ENCODE data around the gene SORCS1. TPM values are rescaled to one million over a fixed set of nuclear protein-coding genes. Genes with fewer than 3 reads are reported as not detected.

The SORCS1 gene
- total RNA-seq, 1 experiment from 2014 or later = not detected

DNA sequence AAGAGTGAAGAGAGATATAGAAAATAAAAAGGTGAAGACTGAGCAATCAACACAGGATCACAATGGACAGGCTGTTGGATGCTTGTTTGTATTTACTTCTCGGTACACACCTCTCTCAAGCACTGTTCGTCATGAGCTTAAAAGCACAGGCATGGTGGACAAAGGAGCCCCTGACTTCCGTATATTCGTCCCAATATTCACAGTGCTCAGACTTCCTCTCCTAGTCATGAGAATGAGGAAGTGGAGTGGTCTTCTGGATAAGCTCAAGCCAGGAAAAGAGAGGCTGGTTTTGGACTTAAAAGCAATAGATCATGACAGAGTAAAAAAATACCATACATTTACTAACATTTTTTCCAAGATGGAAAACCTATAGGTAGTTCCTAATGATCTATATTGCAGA, 172.5 kb downstream of the SORCS1 start:
- no peak overlapping the region for H2AFZ ChIP-seq (ENCODE audit: low read depth, low read length, poor library complexity, severe bottlenecking)
- ChIA-PET CTCF (no interaction called here), RAD21 (ENCODE audit: low non-redundant PET in 1 of 2, low total read pairs in 2 of 2, uncharacterized antibody in 2 of 2, unreplicated experiment in 2 of 2) (no interaction called here), POLR2A (no interaction called here)
- no peaks in the 10 kb centered on the region for H3K4me1 ChIP-seq (ENCODE audit: control insufficient read depth in 1 of 2, insufficient read depth in 2 of 2, low read length in 2 of 2)
- no peak overlapping the region for H3K4me2 ChIP-seq (ENCODE audit: low read length)
- no peak overlapping the region for H3K27ac ChIP-seq (ENCODE audit: low read depth, low read length)
- no peak overlapping the region for H3K9ac ChIP-seq (ENCODE audit: low read length)
- no peak for ATAC-seq
- no peak for DNase-seq (ENCODE audit: low read depth, low spot score)
- TF ChIP-seq ATF3 (IDR thresholded peaks at IDR 0.05) (no peak), EZH2 (IDR thresholded peaks at IDR 0.05) (no peak), TCF7L2 (IDR thresholded peaks at IDR 0.05; ENCODE audit: borderline replicate concordance, extremely low read depth, insufficient read depth, insufficient read length) (no peak), POLR2A (IDR thresholded peaks at IDR 0.05; ENCODE audit: borderline replicate concordance, extremely low read depth, insufficient read depth, insufficient read length) (no peak), RAD21 (IDR thresholded peaks at IDR 0.05; ENCODE audit: low read depth) (no peak), ELF1 (IDR thresholded peaks at IDR 0.05; ENCODE audit: borderline replicate concordance, low read depth) (no peak), ZNF274 (IDR thresholded peaks at IDR 0.05; ENCODE audit: low read depth, low read length) (no peak), EGR1 (IDR thresholded peaks at IDR 0.05; ENCODE audit: low read depth) (no peak)
- H3K4me3 ChIP-seq (replicated peaks in 1 of 2; ENCODE audit: low read depth in 1 of 2, low read length in 2 of 2) = no peak overlapping the region
- peaks cover 21 to 36% of the 10 kb centered on the region in 2 experiments; a peak in 2 of 4 replicates for H3K9me3 ChIP-seq (ENCODE audit: control insufficient read depth in 1 of 2, insufficient read depth in 1 of 2, low read depth in 1 of 2, low read length in 2 of 2)
- H3K36me3 ChIP-seq (ENCODE audit: control insufficient read depth in 1 of 2, insufficient read depth in 2 of 2, low read length in 2 of 2) = no peaks in the 10 kb centered on the region
- BruUV-seq (replicated peaks) = no TSS peak
- no peaks in the 10 kb centered on the region for H3K27me3 ChIP-seq (ENCODE audit: insufficient read depth, low read length)
- no peaks in the 10 kb centered on the region for H3K79me2 ChIP-seq (ENCODE audit: insufficient read depth, low read length)
- no peaks in the 10 kb centered on the region for H3K9me2 ChIP-seq (ENCODE audit: insufficient read depth)
- intact Hi-C loops (cut with micrococcal nuclease) = no loop called here
- no peaks in the 10 kb centered on the region for H4K20me1 ChIP-seq (ENCODE audit: insufficient read depth)

DNA sequence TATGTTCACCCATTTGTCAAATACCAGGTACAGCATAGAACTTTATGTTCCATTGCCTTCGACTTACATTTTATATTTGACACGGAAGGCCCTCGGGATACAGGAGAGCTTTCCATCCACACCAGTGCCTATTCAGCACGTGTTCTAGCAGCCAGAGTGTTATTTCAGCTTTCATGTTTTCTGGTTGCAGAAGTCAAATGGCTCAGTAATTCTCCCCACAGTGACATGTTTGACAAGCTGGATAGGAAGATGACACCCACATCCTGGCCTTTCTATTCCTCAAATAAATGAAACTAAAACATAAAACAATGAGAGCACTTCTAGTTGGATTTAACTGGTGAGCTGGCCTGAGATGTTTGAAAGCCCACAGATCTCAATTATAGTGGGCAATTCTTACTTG, 173.4 kb downstream of the SORCS1 start:
- ChIA-PET POLR2A (no interaction called here), CTCF (no interaction called here), RAD21 (ENCODE audit: low non-redundant PET in 1 of 2, low total read pairs in 2 of 2, uncharacterized antibody in 2 of 2, unreplicated experiment in 2 of 2) (no interaction called here)
- Histone ChIP-seq H3K9ac (ENCODE audit: low read length) (no peak overlapping the region), H3K27me3 (ENCODE audit: insufficient read depth, low read length) (no peaks in the 10 kb centered on the region), H4K20me1 (ENCODE audit: insufficient read depth) (no peaks in the 10 kb centered on the region), H3K4me3 (replicated peaks in 1 of 2; ENCODE audit: low read depth in 1 of 2, low read length in 2 of 2) (no peak overlapping the region), H3K27ac (ENCODE audit: low read depth, low read length) (no peak overlapping the region), H3K4me1 (ENCODE audit: control insufficient read depth in 1 of 2, insufficient read depth in 2 of 2, low read length in 2 of 2) (no peaks in the 10 kb centered on the region), H3K9me3 (ENCODE audit: control insufficient read depth in 1 of 2, insufficient read depth in 1 of 2, low read depth in 1 of 2, low read length in 2 of 2) (peaks cover 22 to 29% of the 10 kb centered on the region in 2 experiments; a peak in 2 of 4 replicates), H3K4me2 (ENCODE audit: low read length) (no peak overlapping the region), H3K79me2 (ENCODE audit: insufficient read depth, low read length) (no peaks in the 10 kb centered on the region), H3K36me3 (ENCODE audit: control insufficient read depth in 1 of 2, insufficient read depth in 2 of 2, low read length in 2 of 2) (no peaks in the 10 kb centered on the region), H3K9me2 (ENCODE audit: insufficient read depth) (no peaks in the 10 kb centered on the region), H2AFZ (ENCODE audit: low read depth, low read length, poor library complexity, severe bottlenecking) (no peak overlapping the region)
- ATAC-seq = no peak
- no TSS peak for BruUV-seq (replicated peaks)
- intact Hi-C loops (cut with micrococcal nuclease) = no loop called here
- DNase-seq (ENCODE audit: low read depth, low spot score) = no peak
- TF ChIP-seq ZFX (IDR thresholded peaks at IDR 0.05) = no peak
- no peak for TF ChIP-seq TCF7L2 (IDR thresholded peaks at IDR 0.05; ENCODE audit: borderline replicate concordance, extremely low read depth, insufficient read depth, insufficient read length)
- TF ChIP-seq, protein P1, sequence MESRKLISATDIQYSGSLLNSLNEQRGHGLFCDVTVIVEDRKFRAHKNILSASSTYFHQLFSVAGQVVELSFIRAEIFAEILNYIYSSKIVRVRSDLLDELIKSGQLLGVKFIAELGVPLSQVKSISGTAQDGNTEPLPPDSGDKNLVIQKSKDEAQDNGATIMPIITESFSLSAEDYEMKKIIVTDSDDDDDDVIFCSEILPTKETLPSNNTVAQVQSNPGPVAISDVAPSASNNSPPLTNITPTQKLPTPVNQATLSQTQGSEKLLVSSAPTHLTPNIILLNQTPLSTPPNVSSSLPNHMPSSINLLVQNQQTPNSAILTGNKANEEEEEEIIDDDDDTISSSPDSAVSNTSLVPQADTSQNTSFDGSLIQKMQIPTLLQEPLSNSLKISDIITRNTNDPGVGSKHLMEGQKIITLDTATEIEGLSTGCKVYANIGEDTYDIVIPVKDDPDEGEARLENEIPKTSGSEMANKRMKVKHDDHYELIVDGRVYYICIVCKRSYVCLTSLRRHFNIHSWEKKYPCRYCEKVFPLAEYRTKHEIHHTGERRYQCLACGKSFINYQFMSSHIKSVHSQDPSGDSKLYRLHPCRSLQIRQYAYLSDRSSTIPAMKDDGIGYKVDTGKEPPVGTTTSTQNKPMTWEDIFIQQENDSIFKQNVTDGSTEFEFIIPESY (IDR thresholded peaks at IDR 0.05; ENCODE audit: extremely low read depth, insufficient replicate concordance, low read length) = no peak
- TF ChIP-seq ZNF274 (IDR thresholded peaks at IDR 0.05; ENCODE audit: low read depth, low read length) = no peak
- TF ChIP-seq JUND (IDR thresholded peaks at IDR 0.05) = no peak
- no peak for TF ChIP-seq REST (IDR thresholded peaks at IDR 0.05; ENCODE audit: low read depth)
- no peak for TF ChIP-seq RAD21 (IDR thresholded peaks at IDR 0.05; ENCODE audit: low read depth)
- TF ChIP-seq ATF3 (IDR thresholded peaks at IDR 0.05) = no peak
- TF ChIP-seq ELF1 (IDR thresholded peaks at IDR 0.05; ENCODE audit: borderline replicate concordance, low read depth) = no peak

Data from HCT116 (cell line).